Prostate gland (tissue), 2 donors: Measurements from ENCODE around the gene TNFRSF12A. TPM values are rescaled to one million over a fixed set of nuclear protein-coding genes. Genes with fewer than 3 reads are reported as not detected.

ENCODE experiments used
- DNase-seq: peaks from one replicate; pipeline ENCODE4 v3.0.0-alpha.2; 2019; ENCODE audit warnings: low spot score
- H3K27ac ChIP-seq, 2 donors: fragments of 200-600 bp; sonication (generic); 2 replicates each; pipeline ENCODE4 v1.5.1; 2017 to 2019
- H3K27me3 ChIP-seq: fragments of 200-600 bp; sonication (generic); replicated peaks from 2 replicates; pipeline ENCODE4 v1.5.1; 2019; ENCODE audit not compliant: insufficient read depth
- H3K36me3 ChIP-seq, 2 donors: fragments of 200-600 bp; sonication (generic); 1 replicate in 1 of 2; 2 replicates in 1 of 2; pipeline versions ENCODE4 v1.5.1 to v1.8.1; 2017 to 2019
- H3K4me1 ChIP-seq: fragments of 200-600 bp; sonication (generic); replicated peaks from 2 replicates; pipeline ENCODE4 v1.5.1; 2019
- H3K4me3 ChIP-seq, 2 donors: fragments of 200-600 bp; sonication (generic); 2 replicates each; pipeline ENCODE4 v1.5.1; 2017 to 2019
- H3K9me3 ChIP-seq: fragments of 200-600 bp; sonication (generic); 2 replicates; pipeline ENCODE4 v1.5.1; 2017
- CTCF ChIP-seq, 4 experiments: fragments of 200-600 bp in 2 of 4; fragments of 450-650 bp in 2 of 4; sonication (generic) in 2 of 4; IDR thresholded peaks; 1 replicate in 3 of 4; 2 replicates in 1 of 4; pipeline ENCODE4 v1.5.1; 2016 to 2019; ENCODE audit warnings: antibody characterized with exemption in 4 of 4, mild to moderate bottlenecking in 2 of 4, moderate library complexity in 2 of 4
- POLR2A ChIP-seq: fragments of 450-650 bp; IDR thresholded peaks from one replicate; pipeline ENCODE4 v1.6.1; 2016; ENCODE audit warnings: antibody characterized with exemption, mild to moderate bottlenecking
- POLR2AphosphoS5 ChIP-seq: sonication (generic); formaldehyde crosslinking; IDR thresholded peaks from one replicate; pipeline ENCODE4 v1.6.1; 2017; ENCODE audit warnings: antibody characterized with exemption
- WGBS: methylation state at CpG from one replicate; pipeline ENCODE4 v1.1.5; 2018; 5-methylcytosine and 5-hydroxymethylcytosine counted together
- intact Hi-C: fragments of 100-400 bp; cut with DNase I; formaldehyde crosslinking; loops from one replicate; pipeline ENCODE4 v1.14.2; 2022
- total RNA-seq, 2 donors: library from RNA; depleted of rRNA; stranded (reverse); fragments of >200 nt; gene quantifications; one replicate each; pipeline ENCODE4 v1.1.0, GENCODE V29; 2016

The TNFRSF12A gene
- total RNA-seq, 2 donors from 2014 or later = 57.4 to 59.0 TPM

DNA sequence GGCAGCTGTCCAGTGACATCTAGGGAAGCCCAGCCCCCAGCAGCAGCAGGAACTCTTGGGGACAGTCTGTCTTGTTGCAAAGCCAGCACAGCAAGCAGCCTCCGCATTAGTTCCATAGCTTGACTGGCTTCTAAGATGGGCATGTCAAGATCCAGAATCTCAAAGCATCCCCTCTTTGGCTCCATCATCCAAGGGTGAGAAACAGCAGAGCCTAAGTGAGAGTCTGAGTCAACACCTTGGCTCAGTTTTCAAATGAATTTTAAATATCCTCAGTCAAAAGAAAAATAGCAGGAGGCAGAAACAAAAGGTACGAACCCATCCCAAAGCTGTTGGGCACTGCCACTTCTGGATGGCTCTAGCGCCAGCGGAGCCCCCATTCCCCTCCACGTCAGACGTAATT, 5.2 kb upstream of the TNFRSF12A start:
- intact Hi-C loops = no loop called here
- TF ChIP-seq CTCF (IDR thresholded peaks at IDR 0.05) (no peak), POLR2A (no peak), POLR2AphosphoS5 (no peak)
- no peak for DNase-seq

DNA sequence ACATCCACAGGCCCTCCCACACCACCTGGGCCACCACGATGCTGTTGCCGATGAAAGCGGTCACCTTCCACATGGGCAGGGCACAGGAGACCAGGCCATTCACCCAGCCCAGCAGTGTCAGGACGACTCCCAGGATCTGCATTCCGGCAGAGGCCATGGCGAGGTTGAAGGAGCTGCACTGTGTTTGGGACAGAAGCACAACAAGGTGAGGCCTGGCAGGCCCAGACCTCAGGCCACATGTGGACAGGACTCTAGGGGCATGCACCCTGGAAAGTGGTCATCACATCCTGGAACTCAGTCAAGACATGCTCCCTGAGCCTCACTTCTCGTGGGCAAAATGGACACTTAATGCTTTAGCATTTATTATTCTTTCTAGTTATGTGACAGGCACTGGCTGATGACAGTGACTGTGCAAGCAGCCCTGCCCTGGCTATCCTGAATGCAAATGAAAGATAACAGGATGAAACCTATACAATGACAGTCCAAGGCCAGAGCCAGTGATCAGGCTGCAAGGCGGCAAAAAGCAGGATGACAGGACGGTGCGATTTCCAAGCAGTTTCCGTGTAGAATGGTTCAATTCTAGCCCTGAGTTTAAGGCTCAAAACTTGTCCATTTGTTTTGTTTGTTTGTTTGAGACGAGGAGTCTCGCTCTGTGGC, 4.2 kb upstream of the TNFRSF12A start:
- 85% methylated on average over 13 of the region's 13 CpGs for WGBS
- Histone ChIP-seq H3K9me3 (no peaks in the 10 kb centered on the region), H3K27me3 (no peaks in the 10 kb centered on the region), H3K36me3 (no peaks in the 10 kb centered on the region), H3K4me1 (no peaks in the 10 kb centered on the region), H3K4me3 (no peak overlapping the region), H3K27ac (no peak overlapping the region)
- DNase-seq = no peak
- intact Hi-C loops = no loop called here
- TF ChIP-seq CTCF (IDR thresholded peaks at IDR 0.05) = no peak
- no peak for TF ChIP-seq POLR2A
- no peak for TF ChIP-seq POLR2AphosphoS5

More for the DNA sequence above, 5.2 kb upstream of the TNFRSF12A start:
- Histone ChIP-seq H3K27me3 (no peaks in the 10 kb centered on the region), H3K36me3 (no peaks in the 10 kb centered on the region), H3K9me3 (no peaks in the 10 kb centered on the region), H3K4me1 (peaks cover 6% of the 10 kb centered on the region), H3K27ac (no peak overlapping the region), H3K4me3 (no peak overlapping the region)
- 87% methylated on average over 6 of the region's 6 CpGs for WGBS

GRCh38 chr16:3017344-3017743, 2.8 kb upstream of the TNFRSF12A start:
- DNase-seq = no peak
- H3K36me3 ChIP-seq = no peaks in the 10 kb centered on the region
- intact Hi-C loops = no loop called here
- no peak overlapping the region for H3K4me3 ChIP-seq
- peaks cover 9% of the 10 kb centered on the region for H3K4me1 ChIP-seq
- H3K27me3 ChIP-seq = no peaks in the 10 kb centered on the region
- no peak overlapping the region for H3K27ac ChIP-seq
- WGBS = 60% methylated on average over 19 of the region's 20 CpGs
- H3K9me3 ChIP-seq = no peaks in the 10 kb centered on the region
- TF ChIP-seq POLR2A (no peak), POLR2AphosphoS5 (no peak), CTCF (IDR thresholded peaks at IDR 0.05) (no peak)

DNA sequence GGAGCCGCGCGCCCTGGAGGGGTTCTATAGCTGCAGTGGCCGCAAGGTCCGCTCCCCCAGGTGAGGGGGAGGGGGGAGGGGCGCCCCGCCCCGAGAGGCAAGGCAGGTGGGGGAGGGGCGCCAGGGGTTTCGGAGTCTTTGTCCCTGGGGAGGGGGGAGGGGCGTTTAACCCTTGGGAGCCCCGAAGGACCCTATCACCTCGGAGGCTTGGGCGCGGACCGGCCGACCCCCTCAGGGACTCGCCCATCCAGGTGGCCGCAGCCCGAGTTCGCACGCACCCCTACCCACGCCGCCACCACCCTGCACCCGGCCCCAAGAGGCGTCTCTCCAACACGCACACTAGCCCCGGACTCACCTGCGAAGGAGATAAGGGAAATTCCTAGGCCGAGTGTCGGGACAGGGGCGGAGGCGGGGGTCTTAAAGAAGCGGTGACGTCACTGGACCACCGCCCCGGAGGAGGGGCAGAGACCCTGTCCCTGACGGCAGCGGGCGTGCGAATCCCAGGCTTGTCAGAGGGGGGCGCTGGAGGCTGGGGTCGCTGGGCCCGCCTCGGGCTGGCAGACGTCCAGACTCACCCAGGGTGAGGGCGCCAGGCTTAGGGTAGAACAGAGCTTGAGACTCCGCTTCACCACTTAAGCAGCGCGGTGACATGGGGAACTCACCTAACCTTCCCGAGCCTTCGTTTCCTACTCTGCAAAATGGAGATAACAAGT, 2.2 kb upstream of the TNFRSF12A start, which contains the start of gene CLDN6:
TSS of gene CLDN6 (minus strand) at position 390 of the 713 bp plus-strand sequence. CDS start 2,162 bp downstream, outside the sequence.
- intact Hi-C loops = no loop called here
- TF ChIP-seq POLR2AphosphoS5 = no peak
- no peak for TF ChIP-seq CTCF (IDR thresholded peaks at IDR 0.05)
- TF ChIP-seq POLR2A = no peak
- Histone ChIP-seq H3K27ac (no peak within 1 kb of the TSS), H3K36me3 (no peaks in the 10 kb centered on the region), H3K4me1 (peaks cover 15% of the 10 kb centered on the region), H3K4me3 (no peak within 1 kb of the TSS), H3K27me3 (no peaks in the 10 kb centered on the region), H3K9me3 (no peaks in the 10 kb centered on the region)
- WGBS = 8% methylated on average over 18 of the region's 52 CpGs
- no peak for DNase-seq
